Amygdala (tissue), 56 donors: Measurements from ENCODE around the gene TPST1.
"Not testable (repeated sequence)": the region's sequence is repeated elsewhere in the genome, so short reads cannot be mapped to it uniquely, and the experiment has no call there.

Experiments
- DNase-seq, 56 donors: peaks; one replicate each; lab custom pipeline; 2025; lab: John Stamatoyannopoulos, UW

TPST1 gene

DNA sequence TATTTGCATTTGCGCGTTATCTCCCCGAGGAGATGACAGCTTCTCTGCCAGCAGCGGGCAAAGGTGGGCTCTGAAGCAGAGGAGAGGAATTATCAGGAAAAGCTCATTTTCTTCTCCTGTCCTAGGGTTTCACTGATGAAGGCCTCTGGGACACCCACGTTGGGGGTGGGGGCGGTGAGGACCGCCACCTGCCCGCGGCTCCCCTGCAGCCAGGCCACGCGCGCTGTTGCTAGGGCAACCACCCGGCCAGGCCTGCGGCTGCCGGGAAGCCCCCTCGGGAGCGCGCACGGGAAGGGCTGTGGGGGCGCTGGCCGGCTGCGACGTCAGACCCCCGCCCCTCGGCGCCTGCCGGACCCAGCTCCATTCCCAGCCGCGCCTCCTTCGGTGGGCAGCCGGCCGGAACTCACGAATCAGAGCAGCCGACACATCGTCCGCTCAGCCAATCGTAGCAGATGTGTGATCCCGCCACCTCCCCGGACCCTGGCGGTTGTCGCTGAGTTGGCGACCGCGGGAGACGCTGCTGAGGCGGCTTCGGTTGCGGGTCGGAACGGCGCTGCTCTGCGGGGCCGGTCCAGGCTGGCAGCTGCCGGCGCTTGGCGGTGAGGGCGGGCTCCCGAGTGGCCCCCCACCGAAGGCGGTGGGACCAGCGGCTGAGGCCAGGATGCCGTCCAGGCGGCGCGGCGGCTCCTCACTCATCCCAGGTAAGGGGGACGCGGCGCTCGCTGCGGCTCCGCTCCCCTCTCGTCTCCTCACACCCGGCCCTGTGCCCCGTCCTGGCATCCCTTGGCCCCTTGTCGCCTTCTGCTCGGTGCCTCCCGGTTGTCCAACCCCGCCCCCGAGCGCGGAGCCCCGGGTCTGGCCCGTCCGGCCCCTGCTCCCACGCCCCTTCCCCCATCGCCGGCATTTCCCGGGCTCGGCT lies at the start of gene TPST1:
TSS of gene TPST1 (plus strand) at position 513 of the 919 bp plus-strand sequence. CDS start 35,092 bp downstream, outside the sequence.
- peak; percentile 30 to 97 (median 91) for DNase-seq

DNA sequence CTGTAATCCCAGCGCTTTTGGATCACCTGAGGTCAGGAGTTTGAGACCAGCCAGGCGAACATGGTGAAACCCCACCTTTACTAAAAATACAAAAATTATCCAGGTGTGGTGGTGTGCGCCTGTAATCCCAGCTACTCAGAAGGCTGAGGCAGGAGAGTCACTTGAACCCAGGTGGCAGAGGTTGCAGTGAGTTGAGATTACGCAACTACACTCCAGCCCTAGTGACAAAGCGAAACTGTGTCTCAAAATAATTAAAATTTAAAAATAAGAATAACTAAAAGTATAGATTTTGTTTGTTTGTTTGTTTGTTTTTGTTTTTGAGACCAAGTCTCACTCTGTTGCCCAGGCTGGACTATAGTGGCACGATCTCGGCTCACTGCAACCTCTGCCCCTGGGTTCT lies 49.1 kb upstream of the TPST1 start:
- not testable (repeated sequence) for DNase-seq

DNA sequence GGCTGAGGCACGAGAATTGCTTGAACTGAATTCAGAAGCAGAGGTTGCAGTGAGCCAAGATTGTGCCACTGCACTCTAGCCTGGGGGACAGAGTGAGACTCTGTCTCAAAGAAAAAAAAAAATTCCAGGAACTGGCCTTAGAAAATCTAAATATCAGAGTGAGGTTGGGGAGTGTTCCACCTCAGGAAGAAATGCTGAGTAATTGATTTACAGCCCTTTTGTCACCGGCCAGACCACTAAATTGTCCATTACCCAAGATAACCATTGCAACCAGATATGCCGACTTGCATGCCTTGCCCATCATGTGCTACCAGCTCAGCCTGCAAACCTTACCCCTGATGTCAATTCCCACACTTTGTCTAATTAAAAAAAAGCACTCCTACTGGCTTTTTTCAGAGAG lies 48.1 kb upstream of the TPST1 start:
- no peak for DNase-seq

DNA sequence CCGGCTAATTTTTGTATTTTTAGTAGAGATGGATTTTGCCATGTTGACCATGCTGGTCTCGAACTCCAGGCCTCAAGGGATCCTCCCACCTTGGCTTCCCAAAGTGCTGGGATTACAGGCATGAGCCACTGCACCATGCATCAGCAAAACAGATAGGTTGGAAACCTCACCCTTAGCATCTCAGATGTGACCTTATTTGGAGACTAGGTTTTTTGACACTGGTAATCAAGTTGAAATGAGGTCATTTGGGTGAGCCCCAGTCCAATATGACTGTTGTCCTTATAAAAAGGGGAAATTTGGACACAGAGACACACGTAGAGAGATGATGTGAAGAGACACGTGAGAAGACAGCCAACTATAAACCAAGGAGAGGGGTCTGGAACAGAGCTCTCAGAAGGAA lies 42.5 kb upstream of the TPST1 start:
- DNase-seq, result no peak

DNA sequence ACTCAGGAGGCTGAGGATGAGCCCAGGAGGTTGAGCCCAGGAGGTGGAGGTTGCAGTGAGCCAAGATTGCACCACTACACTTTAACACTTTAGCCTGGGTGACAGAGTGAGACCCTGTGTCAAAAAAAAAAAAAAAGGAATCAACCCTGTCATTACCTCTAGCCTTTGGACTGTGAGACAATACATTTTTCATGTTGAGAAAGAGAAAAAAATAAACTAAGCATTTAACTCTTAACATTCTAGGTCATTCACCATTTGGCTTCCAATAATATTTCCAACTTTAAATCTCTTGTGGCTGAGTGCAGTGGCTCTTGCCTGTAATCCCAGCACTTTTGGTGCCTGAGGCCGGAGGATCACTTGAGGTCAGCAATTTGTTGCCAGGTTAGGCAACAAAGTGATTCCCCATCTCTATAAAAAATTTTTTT lies 41.9 kb upstream of the TPST1 start:
- DNase-seq, result no peak

DNA sequence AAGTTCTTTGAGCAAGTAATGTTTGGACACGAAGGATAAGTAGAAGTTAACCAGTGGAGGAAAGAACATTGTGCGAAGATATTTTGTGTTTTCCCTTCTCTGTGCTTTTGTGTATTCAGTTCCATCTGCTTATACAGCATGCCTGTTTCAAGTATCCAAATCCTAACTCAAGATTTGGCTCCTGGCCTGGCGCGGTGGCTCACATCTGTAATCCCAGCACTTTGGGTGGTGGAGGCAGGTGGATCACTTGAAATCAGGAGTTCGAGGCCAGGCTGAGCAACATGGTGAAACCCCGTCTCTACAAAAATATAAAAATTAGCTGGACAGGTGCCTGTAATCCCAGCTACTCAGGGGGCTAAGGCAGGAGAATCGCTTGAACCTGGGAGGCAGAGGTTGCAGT lies 40.8 kb upstream of the TPST1 start:
- no peak for DNase-seq

DNA sequence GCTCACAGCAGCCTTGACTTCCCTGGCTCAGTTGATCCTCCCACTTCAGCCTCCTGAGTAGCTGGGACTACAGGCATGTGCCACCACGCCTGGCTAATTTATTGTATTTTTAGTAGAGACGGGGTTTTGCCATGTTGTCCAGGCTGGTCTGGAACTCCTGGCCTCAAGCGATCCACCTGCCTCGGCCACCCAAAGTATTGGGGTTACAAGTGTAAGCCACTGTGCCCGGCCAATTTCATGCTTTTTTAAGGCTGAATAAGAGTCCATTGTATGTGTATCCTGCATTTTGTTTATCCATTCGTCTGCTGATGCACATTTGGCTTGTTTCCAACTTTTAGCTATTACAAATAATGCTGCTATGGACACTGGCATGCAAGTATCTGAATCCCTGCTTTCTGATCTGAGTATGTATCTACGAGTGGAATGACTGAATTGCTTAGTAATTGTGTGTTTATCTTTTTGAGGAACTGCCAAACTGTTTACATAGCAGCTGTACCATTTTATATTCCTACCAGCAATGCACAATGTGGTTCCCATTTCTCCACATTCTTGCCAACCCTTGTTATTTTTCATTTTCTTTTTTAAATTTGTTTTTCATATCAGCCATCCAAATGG lies 37.3 kb upstream of the TPST1 start:
- peak in 1 of 56 donors; percentile 6 for DNase-seq

DNA sequence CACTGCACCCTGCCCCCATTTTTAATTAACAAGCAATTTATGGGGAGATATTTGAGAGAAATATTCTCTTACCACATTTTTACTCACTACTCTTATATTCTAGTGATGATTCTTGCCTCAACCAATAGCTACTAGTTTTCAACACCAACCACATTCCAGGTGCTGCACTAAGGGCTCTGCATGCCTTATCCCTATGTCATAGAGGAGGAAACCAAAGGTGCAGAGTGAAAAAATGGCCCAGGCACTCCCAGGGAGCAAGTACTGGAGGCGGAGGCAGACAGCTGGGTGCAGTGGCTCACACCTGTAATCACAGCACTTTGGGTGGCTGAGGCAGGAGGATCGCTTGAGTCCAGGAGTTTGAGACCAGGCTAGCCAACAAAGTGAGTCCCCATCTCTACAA lies 35.5 kb upstream of the TPST1 start:
- no peak for DNase-seq

DNA sequence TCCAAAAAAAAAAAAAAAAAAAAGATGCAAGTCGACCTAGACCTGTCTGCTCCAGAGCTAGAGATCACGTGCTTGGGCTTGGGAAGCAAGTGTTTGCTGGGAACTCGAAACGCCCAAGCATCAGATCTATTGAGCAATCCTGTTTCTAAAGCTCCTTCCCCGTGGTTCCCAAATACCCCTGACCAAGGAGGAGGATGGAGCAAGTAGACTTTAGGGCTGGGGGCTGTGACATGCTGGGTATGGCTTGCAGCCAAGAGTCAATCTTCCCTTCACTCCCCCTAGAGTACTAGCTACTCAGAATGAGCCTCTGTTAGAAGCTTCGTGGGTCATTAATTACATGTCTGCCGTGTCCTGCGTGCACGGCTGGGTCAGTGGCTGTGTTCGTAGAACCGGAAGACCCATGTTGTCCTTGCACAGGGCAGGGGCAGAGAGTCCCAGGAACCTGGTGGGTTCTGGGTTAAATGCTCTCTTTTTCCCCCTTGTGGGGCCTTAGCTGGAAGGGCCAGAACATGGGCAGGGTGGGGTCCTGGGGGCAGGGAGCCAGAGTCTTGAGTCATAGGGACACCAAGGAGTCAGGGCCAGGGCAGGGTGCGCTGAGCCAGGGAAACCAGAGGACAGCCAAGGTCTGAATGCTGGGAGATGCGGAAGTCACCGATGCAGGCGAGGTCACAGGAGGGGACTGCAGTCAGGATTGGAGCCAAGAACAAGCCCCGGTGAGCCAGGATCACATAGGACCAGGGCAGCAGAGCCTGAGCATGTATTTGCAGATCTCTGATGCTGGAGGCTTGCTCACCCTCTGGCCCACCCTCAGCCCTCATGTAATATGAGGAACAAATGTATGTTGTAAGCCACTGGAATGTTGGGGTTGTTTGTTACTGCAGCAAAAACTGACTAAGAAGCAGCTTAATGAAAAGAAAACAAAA lies 34.6 kb upstream of the TPST1 start:
- DNase-seq, result peak in 1 of 56 donors; percentile 2

DNA sequence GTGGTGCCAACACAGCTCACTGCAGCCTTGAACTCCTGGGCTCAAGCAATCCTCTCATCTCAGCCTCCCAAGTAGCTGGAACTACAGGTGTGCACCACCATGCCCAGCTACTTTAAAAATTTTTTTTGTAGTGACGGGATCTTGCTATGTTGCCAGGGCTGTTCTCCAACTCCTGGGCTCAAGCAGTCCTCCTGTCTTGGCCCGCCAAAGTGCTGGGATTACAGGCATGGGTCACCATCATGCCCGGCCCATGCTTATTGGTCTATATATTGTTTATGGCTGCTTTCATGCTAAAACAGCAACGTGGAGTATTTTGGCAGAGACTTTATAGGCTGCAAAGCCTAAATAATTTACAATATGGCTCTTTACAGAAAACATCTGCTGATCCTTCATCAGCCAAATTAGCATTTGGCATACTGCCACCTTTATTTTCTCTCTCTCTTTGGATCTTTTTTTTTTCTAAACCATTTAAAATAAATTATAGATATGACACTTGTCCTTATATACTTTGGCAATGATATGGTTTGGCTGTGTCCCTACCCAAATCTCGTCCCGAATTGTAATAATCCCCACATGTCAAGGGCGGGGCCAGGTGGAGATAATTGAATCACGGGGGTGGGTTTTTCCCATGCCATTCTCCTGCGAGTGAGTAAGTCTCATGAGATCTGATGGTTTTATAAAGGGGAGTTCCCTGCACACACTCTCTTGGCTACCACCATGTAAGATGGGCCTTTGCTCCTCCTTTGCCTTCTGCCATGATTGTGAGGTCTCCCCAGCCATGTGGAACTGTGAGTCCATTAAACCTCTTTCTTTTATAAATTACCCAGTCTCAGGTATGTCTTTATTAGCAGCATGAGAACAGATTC lies 32.4 kb upstream of the TPST1 start:
- not testable (repeated sequence) for DNase-seq

DNA sequence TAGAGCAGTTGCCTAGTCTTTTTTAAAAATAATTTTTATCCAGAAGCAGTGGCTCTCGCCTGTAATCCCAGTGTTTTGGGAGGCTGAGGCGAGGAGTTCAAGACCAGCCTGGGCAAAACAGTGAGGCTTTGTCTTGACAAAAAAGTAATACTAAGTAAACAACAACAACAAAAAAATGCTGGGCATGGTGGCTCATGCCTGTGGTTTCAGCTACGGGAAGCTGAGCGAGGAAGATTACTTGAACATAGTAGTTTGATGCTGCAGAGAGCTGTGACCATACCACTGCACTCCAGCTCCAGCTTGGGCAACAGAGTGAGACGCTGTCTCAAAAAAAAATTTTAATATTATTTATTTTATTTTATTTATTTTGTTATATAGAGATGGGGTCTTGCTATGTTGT lies 31.3 kb upstream of the TPST1 start:
- DNase-seq, result no peak

DNA sequence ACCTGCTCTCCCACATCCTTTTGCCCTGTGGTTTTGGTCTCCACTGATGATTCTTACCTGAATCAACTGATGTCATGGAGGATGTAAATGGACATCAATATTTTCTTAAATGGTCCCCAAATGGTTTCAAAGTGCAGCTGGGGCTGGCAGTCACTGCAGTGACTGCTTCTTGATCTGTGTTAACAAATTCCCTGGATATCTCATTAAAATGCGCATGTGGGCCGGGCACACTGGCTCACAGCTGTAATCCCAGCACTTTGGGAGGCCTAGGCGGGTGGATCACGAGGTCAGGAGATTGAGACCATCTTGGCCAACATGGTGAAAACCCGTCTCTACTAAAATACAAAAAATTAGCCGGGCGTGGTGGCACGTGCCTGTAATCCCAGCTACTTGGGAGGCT lies 30.1 kb upstream of the TPST1 start:
- DNase-seq, result not testable (repeated sequence)

DNA sequence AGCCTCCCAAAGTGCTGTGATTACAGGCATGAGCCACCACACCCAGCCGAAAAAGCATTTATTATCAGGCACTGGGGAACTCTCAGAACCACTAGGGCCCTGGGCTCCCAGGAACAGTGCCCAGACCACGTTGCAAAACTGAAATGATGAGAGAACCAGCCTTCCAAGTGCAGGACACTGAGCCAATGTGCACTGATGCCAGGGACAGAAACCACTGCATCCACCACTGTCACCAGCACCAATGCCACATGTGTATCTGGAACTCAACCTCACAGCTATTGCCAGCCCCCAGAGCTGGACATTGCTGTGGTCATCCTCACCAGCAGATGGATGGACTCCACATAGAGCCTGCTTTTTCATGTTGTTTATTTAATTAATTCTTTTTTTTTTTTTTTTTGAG lies 28.2 kb upstream of the TPST1 start:
- DNase-seq, result no peak

DNA sequence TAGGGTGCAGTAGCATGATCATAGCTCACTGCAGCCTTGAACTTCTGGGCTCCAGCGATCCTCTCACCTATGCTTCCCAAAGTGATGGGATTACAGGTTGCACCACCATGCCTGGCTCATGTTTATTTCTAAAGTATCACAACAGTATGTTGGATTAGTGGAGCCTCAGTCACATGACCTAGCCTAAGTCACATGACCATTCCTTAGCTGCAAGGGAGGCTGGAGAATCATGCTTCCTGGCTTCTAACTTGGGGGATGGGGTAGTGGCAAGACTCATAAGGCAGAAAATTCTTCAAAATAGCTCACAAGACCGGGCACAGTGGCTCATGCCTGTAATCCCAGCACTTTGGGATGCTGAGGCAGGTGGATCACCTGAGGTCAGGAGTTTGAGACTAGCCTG lies 26.9 kb upstream of the TPST1 start:
- DNase-seq, result no peak

DNA sequence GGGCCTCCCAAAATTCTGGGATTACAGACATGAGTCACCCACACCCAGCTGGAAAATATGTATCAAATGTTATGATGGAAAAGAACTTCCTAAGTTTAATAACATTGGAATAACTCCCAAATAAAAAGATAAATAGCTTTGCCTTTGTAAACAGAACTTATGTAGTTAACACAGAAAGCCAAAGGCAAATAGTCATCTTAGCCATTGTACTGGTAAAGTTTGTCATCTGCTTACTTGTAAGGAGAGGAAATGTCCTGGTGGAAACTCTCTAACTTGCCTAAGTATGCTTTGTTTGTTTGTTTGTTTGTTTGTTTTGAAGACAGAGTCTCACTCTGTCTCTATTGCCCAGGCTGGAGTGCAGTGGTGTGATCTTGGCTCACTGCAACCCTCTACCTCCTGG lies 23.8 kb upstream of the TPST1 start:
- DNase-seq, result no peak

DNA sequence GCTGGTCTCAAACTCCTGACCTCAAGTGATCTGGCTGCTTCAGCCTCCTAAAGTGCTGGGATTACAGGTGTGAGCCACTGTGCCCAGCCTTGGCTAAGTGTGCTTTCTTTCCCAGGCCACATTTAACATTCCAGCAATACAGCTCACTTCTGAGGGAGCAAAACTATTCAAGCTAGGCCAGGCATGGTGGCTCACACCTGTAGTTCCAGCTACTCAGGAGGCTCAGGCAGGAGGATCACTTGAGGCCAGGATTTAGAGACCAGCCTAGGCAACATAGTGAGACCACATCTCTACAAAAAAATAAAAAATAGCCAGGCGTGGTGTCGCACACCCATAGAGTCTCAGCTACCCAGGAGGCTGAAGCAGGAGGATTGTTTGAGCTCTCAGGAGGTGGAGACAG lies 23.3 kb upstream of the TPST1 start:
- no peak for DNase-seq

DNA sequence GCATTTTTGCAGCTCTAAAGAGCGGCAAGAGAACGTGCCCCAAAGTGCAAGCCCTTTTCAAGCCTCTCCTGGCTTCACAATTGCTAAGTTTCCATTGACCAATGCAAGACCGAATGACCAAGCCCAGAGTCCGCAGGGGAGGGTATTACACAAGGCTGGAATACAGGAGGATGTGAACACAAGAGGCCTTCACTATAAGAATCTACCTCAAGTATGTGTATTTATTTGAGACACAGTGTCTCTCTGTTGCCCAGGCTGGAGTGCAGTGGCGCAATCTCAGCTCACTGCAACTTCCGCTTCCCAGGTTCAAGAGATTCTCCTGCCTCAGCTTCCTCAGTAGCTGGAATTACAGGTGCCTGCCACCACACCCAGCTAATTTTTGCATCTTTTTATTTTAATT lies 22.2 kb upstream of the TPST1 start:
- no peak for DNase-seq

DNA sequence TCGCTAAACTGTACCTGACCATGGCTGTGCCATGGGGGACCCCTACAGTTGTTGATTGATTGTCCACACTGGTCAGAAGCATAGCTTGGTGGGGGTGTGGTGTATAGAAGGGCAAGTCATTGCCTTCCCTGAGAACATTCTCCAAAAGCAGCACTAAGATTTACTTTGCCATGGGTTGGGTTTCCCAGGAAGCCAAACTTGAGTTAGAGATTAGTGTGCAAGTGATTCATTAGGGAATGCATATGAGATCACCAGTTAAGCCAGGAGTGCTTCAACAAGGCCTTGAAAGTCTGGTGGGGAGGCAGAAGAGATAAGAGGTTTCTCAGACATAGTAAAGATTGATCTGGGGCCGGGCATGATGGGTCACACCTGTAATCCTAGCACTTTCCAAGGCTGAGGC lies 21.4 kb upstream of the TPST1 start:
- no peak for DNase-seq

DNA sequence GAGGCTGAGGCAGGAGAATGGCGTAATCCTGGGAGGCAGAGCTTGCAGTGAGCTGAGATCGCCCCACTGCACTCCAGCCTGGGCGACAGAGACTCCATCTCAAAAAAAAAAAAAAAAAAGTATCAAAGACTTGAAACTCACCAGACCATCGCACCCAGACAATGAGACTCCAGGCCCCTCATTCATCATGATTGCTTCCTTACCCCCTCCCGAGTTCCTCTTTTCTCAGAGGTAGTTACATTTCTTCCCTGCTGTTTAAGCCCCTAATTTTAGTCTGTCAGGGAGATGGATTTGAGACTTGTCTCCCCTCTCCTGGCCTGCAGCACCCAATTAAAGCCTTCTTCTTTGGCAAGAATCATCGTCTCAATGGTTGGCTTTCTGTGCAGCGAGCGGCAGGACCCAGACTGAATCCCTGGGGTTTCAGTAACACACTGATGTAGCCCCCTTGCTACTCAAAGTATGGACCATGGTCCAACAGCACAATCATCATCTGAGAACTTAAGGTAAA lies 19.4 kb upstream of the TPST1 start:
- DNase-seq, result no peak

DNA sequence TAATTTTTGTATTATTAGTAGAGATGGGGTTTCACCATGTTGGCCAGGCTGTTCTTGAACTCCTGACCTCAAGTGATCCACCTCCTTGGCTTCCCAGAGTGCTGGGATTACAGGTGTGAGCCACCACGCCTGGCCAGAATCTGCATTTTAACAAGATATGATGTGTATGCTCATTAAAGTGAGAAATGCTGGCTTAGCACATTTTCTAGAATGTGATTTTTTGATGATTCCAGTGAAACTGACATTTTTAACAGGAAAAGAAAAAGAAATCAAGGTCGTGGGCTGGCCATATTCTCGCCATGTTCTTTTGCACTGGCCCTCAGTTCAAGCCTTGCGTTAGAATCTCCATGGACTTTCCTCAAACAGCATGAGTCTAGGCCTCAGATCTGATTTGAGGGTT lies 18.1 kb upstream of the TPST1 start:
- DNase-seq, result no peak
